ENCODE results near the gene GPA33. TPM values are rescaled to one million over a fixed set of nuclear protein-coding genes. Genes with fewer than 3 reads are reported as not detected.

The GPA33 gene
- total and polyA plus RNA-seq, 4 experiments from 2014 or later, result 21.2 to 33.5 (median 22.9) TPM

DNA sequence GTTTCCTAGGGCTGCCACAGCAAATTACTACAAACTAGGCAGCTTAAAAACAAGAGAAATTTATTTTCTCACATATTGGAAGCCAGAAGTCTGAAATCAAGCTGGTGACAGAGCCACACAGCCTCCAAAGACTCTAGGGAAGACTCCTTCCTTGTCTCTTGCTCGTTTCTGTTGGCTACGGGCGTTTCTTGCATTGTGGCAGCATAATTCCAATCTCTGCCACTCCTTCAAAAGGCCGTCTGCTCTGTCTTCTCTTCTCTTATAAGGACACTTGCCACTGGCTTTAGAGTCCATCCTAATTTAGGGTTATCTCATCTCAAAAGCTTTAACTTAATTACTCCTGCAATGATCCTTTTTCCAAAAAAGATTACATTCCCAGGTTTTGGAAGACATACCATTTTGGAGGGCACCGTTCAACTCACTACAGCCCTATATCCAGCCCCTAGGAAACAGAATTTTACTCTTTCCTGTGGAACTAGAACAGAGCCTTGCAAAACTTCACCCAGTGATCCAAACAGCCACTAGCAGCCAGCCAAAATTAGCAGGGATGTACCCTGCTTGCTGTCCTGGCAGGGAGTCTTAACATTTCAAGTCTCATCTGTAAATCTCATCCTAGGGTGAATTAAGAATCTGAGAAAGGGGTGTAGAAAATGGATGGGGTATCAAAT lies 12.9 kb upstream of the GPA33 start:
- Histone ChIP-seq H3K27ac (ENCODE audit: low read depth, low read length) (no peak overlapping the region), H3K36me3 (ENCODE audit: insufficient read depth, low read length) (no peaks in the 10 kb centered on the region), H3K9me3 (ENCODE audit: control insufficient read depth in 1 of 2, low read length in 2 of 2) (no peaks in the 10 kb centered on the region), H3K27me3 (ENCODE audit: insufficient read depth, low read length) (no peaks in the 10 kb centered on the region), H3K4me1 (ENCODE audit: insufficient read depth, low read length) (peaks cover 7% of the 10 kb centered on the region), H3K4me3 (ENCODE audit: low read length in 2 of 2) (no peak overlapping the region)
- Mint-ChIP-seq H3K36me3 (no peaks in the 10 kb centered on the region), H3K27me3 (peaks cover 2 to 8% of the 10 kb centered on the region in 2 donors), H3K4me3 (no peak overlapping the region), H3K4me1 (peaks cover 9 to 21% (median 13%) of the 10 kb centered on the region in 4 donors), H3K9me3 (no peaks in the 10 kb centered on the region), H3K27ac (no peak overlapping the region)
- CTCF ChIA-PET (ENCODE audit: partially characterized antibody), result no interaction called here
- POLR2A ChIA-PET (ENCODE audit: partially characterized antibody), result interaction anchor here (1.0 to 3.1 kb wide), 2 partner anchors 11 to 13 kb away, joined by 4 to 10 read pairs; partner anchors contain the start of gene GPA33
- DNase-seq, result no peak
- intact Hi-C loops (cut with micrococcal nuclease), result no loop called here

DNA sequence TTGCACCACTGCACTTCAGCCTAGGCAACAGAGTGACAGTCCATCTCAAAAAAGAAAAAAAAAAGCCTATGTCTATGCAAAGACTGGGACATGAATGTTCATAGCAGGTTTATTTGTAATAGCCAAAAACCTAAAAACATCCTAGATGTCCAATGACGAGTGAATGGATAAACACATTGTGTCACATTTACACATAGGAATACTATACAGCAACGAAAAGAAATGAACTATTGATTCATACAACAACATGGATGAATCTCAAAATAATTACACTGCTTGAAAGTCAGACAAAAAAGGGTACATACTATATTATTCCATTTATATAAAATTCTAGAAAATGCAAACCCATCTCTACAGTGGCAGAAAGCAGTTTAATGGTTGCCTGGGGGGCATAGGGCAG lies 11.6 kb upstream of the GPA33 start:
- peaks cover 0 to under 1% (median 0%) of the 10 kb centered on the region in 8 donors for H3K9me3 Mint-ChIP-seq
- ChIA-PET POLR2A (ENCODE audit: partially characterized antibody) (interaction anchor here (1.0 to 3.1 kb wide), 2 partner anchors 9 to 12 kb away, joined by 4 to 10 read pairs; partner anchors contain the start of gene GPA33), CTCF (ENCODE audit: partially characterized antibody) (no interaction called here)
- intact Hi-C loops (cut with micrococcal nuclease), result no loop called here
- Histone ChIP-seq H3K9me3 (ENCODE audit: control insufficient read depth in 1 of 2, low read length in 2 of 2) (no peaks in the 10 kb centered on the region), H3K27ac (ENCODE audit: low read depth, low read length) (no peak overlapping the region), H3K4me3 (ENCODE audit: low read length in 2 of 2) (no peak overlapping the region), H3K27me3 (ENCODE audit: insufficient read depth, low read length) (no peaks in the 10 kb centered on the region), H3K4me1 (ENCODE audit: insufficient read depth, low read length) (peaks cover 7% of the 10 kb centered on the region), H3K36me3 (ENCODE audit: insufficient read depth, low read length) (no peaks in the 10 kb centered on the region)
- H3K27ac Mint-ChIP-seq, result no peak overlapping the region
- H3K4me3 Mint-ChIP-seq, result no peak overlapping the region
- DNase-seq, result no peak
- peaks cover 9 to 14% (median 11%) of the 10 kb centered on the region in 4 donors for H3K4me1 Mint-ChIP-seq
- H3K27me3 Mint-ChIP-seq, result peaks cover 2 to 8% of the 10 kb centered on the region in 2 donors
- no peaks in the 10 kb centered on the region for H3K36me3 Mint-ChIP-seq

- no peaks in the 10 kb centered on the region for H3K27me3 ChIP-seq (ENCODE audit: insufficient read depth, low read length)
- intact Hi-C loops (cut with micrococcal nuclease), result no loop called here
- ChIA-PET CTCF (ENCODE audit: partially characterized antibody) (no interaction called here), POLR2A (ENCODE audit: partially characterized antibody) (no interaction called here)
- Mint-ChIP-seq H3K4me3 (no peak overlapping the region), H3K27me3 (peaks cover 2 to 8% of the 10 kb centered on the region in 2 donors), H3K27ac (no peak overlapping the region), H3K9me3 (peaks cover 0 to 2% (median 0%) of the 10 kb centered on the region in 8 donors), H3K4me1 (peaks cover 9 to 14% (median 11%) of the 10 kb centered on the region in 4 donors), H3K36me3 (no peaks in the 10 kb centered on the region)
- H3K4me3 ChIP-seq (ENCODE audit: low read length in 2 of 2), result no peak overlapping the region
- H3K9me3 ChIP-seq (ENCODE audit: control insufficient read depth in 1 of 2, low read length in 2 of 2), result no peaks in the 10 kb centered on the region
- H3K27ac ChIP-seq (ENCODE audit: low read depth, low read length), result no peak overlapping the region
- peaks cover 7% of the 10 kb centered on the region for H3K4me1 ChIP-seq (ENCODE audit: insufficient read depth, low read length)
- H3K36me3 ChIP-seq (ENCODE audit: insufficient read depth, low read length), result no peaks in the 10 kb centered on the region
- no peak for DNase-seq
Measured at GRCh38 chr1:167100730-167101129, 10.6 kb upstream of the GPA33 start.

GRCh38 chr1:167099851-167100250 lies 9.7 kb upstream of the GPA33 start:
- H3K4me3 ChIP-seq (ENCODE audit: low read length in 2 of 2), result no peak overlapping the region
- no peaks in the 10 kb centered on the region for H3K36me3 Mint-ChIP-seq
- H3K9me3 Mint-ChIP-seq, result peaks cover 0 to 2% (median 0%) of the 10 kb centered on the region in 8 donors
- peak overlapping the region in 1 of 7 donors; percentile 60 for H3K27ac Mint-ChIP-seq
- H3K9me3 ChIP-seq (ENCODE audit: control insufficient read depth in 1 of 2, low read length in 2 of 2), result no peaks in the 10 kb centered on the region
- peaks cover 7 to 9% (median 8%) of the 10 kb centered on the region in 4 donors for H3K4me1 Mint-ChIP-seq
- H3K27me3 Mint-ChIP-seq, result peaks cover 4 to 8% of the 10 kb centered on the region in 2 donors
- H3K36me3 ChIP-seq (ENCODE audit: insufficient read depth, low read length), result no peaks in the 10 kb centered on the region
- no peaks in the 10 kb centered on the region for H3K27me3 ChIP-seq (ENCODE audit: insufficient read depth, low read length)
- CTCF ChIA-PET (ENCODE audit: partially characterized antibody), result no interaction called here
- POLR2A ChIA-PET (ENCODE audit: partially characterized antibody), result no interaction called here
- intact Hi-C loops (cut with micrococcal nuclease), result no loop called here
- peaks cover 7% of the 10 kb centered on the region for H3K4me1 ChIP-seq (ENCODE audit: insufficient read depth, low read length)
- DNase-seq, result no peak
- H3K27ac ChIP-seq (ENCODE audit: low read depth, low read length), result no peak overlapping the region
- no peak overlapping the region for H3K4me3 Mint-ChIP-seq

DNA sequence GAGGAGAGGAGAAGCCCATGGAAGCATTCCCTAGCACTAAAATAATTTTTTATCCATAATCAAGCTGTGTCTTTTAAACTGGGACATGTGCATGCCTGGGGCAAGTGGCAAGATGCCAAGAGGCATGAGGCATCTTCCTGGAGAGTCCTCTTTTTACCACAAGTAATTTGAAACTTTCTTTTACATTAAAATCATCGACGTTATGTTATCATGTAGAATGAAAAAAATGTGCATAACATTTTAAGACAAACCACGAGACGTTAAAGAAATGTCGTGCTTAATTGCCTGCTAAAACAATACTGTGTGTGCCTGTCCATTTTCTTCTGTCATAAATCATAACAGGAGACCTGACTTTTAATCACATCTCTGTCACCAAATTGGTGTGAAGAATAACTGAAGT lies 5.2 kb upstream of the GPA33 start:
- Mint-ChIP-seq H3K4me1 (peaks cover 8 to 19% (median 10%) of the 10 kb centered on the region in 4 donors), H3K27me3 (peaks cover 4% of the 10 kb centered on the region in 2 donors), H3K27ac (no peak overlapping the region), H3K36me3 (no peaks in the 10 kb centered on the region), H3K9me3 (peaks cover 0 to 3% (median 0%) of the 10 kb centered on the region in 8 donors), H3K4me3 (no peak overlapping the region)
- no peak for DNase-seq
- H3K27ac ChIP-seq (ENCODE audit: low read depth, low read length), result no peak overlapping the region
- ChIA-PET POLR2A (ENCODE audit: partially characterized antibody) (no interaction called here), CTCF (ENCODE audit: partially characterized antibody) (no interaction called here)
- H3K36me3 ChIP-seq (ENCODE audit: insufficient read depth, low read length), result no peaks in the 10 kb centered on the region
- no peaks in the 10 kb centered on the region for H3K27me3 ChIP-seq (ENCODE audit: insufficient read depth, low read length)
- H3K4me3 ChIP-seq (ENCODE audit: low read length in 2 of 2), result no peak overlapping the region
- intact Hi-C loops (cut with micrococcal nuclease), result no loop called here
- H3K9me3 ChIP-seq (ENCODE audit: control insufficient read depth in 1 of 2, low read length in 2 of 2), result no peaks in the 10 kb centered on the region
- peaks cover 9% of the 10 kb centered on the region for H3K4me1 ChIP-seq (ENCODE audit: insufficient read depth, low read length)

GRCh38 chr1:167094690-167095089 lies 4.5 kb upstream of the GPA33 start:
- intact Hi-C loops (cut with micrococcal nuclease), result no loop called here
- Mint-ChIP-seq H3K4me3 (no peak overlapping the region), H3K27ac (peak overlapping the region in 1 of 7 donors; percentile 22), H3K4me1 (peaks cover 11 to 25% (median 16%) of the 10 kb centered on the region in 4 donors), H3K9me3 (peaks cover 0 to 3% (median 0%) of the 10 kb centered on the region in 8 donors), H3K36me3 (no peaks in the 10 kb centered on the region), H3K27me3 (peaks cover 2 to 4% of the 10 kb centered on the region in 2 donors)
- ChIA-PET CTCF (ENCODE audit: partially characterized antibody) (no interaction called here), POLR2A (ENCODE audit: partially characterized antibody) (no interaction called here)
- H3K4me3 ChIP-seq (ENCODE audit: low read length in 2 of 2), result no peak overlapping the region
- no peak for DNase-seq
- no peaks in the 10 kb centered on the region for H3K9me3 ChIP-seq (ENCODE audit: control insufficient read depth in 1 of 2, low read length in 2 of 2)
- H3K27me3 ChIP-seq (ENCODE audit: insufficient read depth, low read length), result no peaks in the 10 kb centered on the region
- H3K4me1 ChIP-seq (ENCODE audit: insufficient read depth, low read length), result peaks cover 16% of the 10 kb centered on the region
- H3K36me3 ChIP-seq (ENCODE audit: insufficient read depth, low read length), result no peaks in the 10 kb centered on the region
- H3K27ac ChIP-seq (ENCODE audit: low read depth, low read length), result no peak overlapping the region

GRCh38 chr1:167093846-167094516 lies 3.8 kb upstream of the GPA33 start, which contains the start of gene STYXL2:
Gene STYXL2, plus strand, starts transcription at chr1:167094075. Its CDS starts 775 bp downstream, at chr1:167094850.
- Mint-ChIP-seq H3K27ac (peak within 1 kb of the TSS in 2 of 7 donors; percentile 7 to 22), H3K9me3 (peaks cover 0 to 3% (median 0%) of the 10 kb centered on the region in 8 donors), H3K27me3 (peaks cover 0 to 2% of the 10 kb centered on the region in 2 donors), H3K4me3 (no peak within 1 kb of the TSS), H3K36me3 (no peaks in the 10 kb centered on the region), H3K4me1 (peaks cover 14 to 33% (median 23%) of the 10 kb centered on the region in 4 donors)
- intact Hi-C loops (cut with micrococcal nuclease), result no loop called here
- Histone ChIP-seq H3K4me1 (ENCODE audit: insufficient read depth, low read length) (peaks cover 23% of the 10 kb centered on the region), H3K9me3 (ENCODE audit: control insufficient read depth in 1 of 2, low read length in 2 of 2) (no peaks in the 10 kb centered on the region), H3K27ac (ENCODE audit: low read depth, low read length) (no peak within 1 kb of the TSS), H3K36me3 (ENCODE audit: insufficient read depth, low read length) (no peaks in the 10 kb centered on the region), H3K4me3 (ENCODE audit: low read length in 2 of 2) (no peak within 1 kb of the TSS), H3K27me3 (ENCODE audit: insufficient read depth, low read length) (no peaks in the 10 kb centered on the region)
- no peak for DNase-seq
- ChIA-PET POLR2A (ENCODE audit: partially characterized antibody) (no interaction called here), CTCF (ENCODE audit: partially characterized antibody) (interaction anchor here (1.0 to 3.3 kb wide), 2 partner anchors 9 to 29 kb away, joined by 3 to 12 read pairs; no protein-coding TSS in a partner anchor)
